Body of pancreas (tissue), 4 donors: ENCODE measurements around the gene ATXN1.

Experiments
- CTCF ChIP-seq, 7 experiments: fragments of 450-650 bp in 4 of 7; fragments of 200-600 bp in 3 of 7; sonication (generic) in 3 of 7; IDR thresholded peaks; one replicate each; pipeline ENCODE4 v1.5.1; 2016 to 2019; ENCODE audit warnings: antibody characterized with exemption in 7 of 7
- POLR2A ChIP-seq, 3 donors: fragments of 450-650 bp; IDR thresholded peaks; one replicate each; pipeline ENCODE4 v1.6.1; 2016; ENCODE audit warnings: antibody characterized with exemption in 3 of 3, mild to moderate bottlenecking in 2 of 3

- TF ChIP-seq CTCF (IDR thresholded peaks at IDR 0.05) (no peak), POLR2A (IDR thresholded peaks at IDR 0.05) (no peak)
Measured at GRCh38 chr6:16450821-16451220, 310.4 kb downstream of the ATXN1 start.
